Stimulated activated CD4-positive, alpha-beta T cell treated with anti-CD3 and anti-CD28 coated beads, Interleukin-2, amount 100 ng/mL, for 24 hours (primary cell): ENCODE results near the gene UBR4.

Experiments used
- DNase-seq, 2 donors: peaks; one replicate each; pipeline ENCODE4 v3.0.0-alpha.2; 2020

UBR4 gene

DNA sequence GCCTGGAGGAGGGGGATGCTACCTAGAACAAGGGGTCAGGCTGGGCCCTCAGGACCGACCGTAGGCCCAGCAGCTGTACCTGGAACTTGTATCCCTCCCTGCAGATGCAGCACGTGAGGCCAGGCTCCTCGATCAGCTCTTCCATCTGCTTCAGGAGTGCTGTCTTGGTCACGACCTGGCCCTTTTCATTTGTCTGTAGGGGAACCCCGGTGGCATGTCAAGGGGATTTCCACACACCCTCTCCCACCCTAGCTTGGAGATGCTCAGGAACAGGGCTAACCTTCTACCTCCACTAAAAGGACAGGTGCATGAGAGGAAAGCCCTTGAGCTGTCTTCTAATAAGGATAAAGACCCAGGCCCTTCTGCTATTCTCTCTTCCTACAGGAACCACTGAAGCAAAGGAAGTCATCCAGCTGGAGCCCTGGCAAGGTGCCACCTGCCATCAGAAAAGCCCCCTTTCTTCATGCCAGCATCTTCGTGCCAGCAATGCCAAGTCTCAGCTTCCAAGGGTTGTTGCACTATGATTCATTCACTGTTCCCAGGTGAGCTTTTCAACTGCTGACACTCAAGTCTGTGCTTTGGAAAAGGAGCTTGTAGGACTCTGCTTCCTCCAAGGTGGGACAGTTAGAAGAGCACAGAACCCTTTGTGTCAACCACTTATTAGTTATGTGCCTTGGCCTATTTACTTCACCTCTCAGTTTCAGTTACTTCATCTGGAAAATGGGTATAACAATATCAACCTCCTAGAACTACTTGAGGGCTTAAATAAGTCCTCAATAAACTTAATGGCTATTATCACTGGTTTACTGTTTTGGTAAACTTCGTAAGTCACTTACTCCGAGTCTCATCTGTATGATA, 122.1 kb downstream of the UBR4 start:
- peak in 1 of 2 donors; percentile 24 for DNase-seq

DNA sequence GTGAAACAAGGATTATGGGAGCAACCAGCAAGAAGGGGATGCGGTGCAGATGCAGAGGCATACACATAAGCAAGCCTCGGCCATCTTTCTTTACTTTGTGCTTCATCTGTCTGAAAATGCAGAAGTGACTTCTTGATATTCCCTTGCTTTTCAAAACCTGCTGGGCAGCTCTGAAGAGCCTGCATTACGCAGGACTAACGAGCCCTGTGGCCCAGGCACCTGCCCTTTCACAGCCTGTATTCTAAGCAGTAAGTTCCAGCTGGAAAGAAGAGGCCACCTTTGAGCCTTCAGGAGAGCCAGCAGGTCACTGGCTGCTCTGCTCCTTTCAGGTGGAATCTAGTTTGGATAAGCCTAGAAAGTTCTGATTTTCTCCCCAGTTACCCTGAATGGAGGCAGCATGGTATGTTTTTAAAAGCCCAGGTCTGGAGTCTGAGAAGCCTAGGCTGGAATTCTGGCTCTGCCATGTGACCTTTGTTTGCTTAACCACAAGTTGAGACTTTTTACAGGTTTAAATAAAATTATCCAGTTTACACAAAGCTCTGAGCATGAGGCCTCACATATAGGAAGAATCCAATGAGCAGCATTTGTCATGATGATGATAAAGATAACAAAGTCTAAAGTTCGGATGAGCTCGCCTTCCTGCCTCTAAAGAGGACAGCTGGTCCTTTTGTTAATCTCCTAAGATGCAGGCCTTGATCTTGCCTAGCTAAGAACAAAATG, 122.9 kb downstream of the UBR4 start:
- no peak for DNase-seq

DNA sequence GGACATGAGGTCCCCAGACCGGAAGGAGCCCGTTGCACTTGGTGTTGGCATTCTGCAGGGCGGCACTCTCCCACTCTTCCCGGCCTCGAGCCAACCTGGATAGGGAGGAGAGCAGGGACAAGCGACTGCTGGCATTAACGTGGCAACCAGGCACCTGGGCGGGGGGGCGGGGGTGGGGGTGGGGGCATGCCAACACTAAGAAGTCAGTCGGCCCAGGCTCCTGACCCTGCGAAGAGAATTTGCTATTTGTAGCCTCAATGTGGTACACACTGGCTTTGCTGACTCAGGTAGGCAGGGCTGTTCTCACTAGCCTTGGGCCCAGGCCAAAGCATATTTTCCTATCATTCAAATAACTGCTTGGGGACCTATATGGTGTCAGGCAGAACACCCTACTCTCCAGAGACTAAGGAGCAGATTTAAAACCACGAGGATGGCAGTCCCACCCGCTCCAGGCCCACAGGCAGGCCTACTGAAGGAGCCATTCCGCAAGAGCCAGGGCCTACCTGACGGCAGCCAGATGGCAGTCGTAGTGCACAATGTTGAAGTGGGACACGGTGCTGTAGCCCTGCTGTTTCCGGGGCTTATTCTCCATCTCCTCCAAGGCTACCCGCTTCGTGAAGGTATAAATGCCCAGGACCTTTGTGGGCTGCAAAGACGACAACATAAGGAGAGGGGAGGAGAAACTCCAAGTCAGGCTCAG, 123.7 kb downstream of the UBR4 start:
- DNase-seq, result no peak

DNA sequence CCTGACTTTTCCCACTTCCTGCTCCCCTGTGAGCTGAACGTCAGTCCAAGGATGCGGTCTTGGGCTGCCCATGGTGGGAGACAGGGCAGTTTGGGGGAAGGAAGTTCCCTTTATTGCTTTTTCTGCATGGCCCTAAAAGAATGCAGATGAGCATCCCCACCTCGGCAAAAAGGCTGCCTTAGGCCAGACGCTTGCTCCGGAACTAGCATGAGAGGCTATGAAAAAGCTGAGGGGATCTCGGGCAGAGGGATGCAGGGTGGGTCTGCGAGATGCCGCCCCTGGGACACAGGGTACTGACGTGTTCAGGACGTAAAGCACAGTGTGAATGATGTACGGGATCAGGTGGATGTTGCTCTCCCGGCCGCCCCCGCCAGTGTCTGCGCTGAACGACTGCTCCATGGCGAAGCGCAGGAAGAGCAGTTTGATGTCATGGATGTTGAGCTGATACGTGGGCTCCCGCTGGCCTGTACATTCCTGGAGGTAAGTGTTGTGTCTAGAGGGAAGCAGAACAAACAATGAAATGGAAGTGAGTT, 125.8 kb downstream of the UBR4 start:
- no peak for DNase-seq

DNA sequence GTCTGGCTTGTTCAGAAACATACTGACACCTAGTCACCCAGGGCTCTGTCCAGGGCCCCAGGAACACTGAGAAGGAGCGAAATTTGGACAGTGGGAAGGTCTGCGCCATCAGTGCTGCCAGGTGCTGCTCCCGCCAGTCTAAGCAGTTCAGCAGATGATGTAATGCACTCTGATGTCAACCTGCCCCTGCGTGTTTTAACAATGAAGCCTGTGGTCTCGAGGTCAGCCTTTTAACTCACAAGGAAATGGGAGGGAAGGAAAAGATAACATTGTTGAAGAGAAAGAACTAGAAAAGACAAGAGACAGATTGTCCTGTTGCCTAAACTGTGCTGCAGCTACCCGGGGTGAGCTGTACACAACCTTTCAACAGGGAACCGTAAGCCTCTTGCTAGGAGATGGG, 127.0 kb downstream of the UBR4 start:
- no peak for DNase-seq

DNA sequence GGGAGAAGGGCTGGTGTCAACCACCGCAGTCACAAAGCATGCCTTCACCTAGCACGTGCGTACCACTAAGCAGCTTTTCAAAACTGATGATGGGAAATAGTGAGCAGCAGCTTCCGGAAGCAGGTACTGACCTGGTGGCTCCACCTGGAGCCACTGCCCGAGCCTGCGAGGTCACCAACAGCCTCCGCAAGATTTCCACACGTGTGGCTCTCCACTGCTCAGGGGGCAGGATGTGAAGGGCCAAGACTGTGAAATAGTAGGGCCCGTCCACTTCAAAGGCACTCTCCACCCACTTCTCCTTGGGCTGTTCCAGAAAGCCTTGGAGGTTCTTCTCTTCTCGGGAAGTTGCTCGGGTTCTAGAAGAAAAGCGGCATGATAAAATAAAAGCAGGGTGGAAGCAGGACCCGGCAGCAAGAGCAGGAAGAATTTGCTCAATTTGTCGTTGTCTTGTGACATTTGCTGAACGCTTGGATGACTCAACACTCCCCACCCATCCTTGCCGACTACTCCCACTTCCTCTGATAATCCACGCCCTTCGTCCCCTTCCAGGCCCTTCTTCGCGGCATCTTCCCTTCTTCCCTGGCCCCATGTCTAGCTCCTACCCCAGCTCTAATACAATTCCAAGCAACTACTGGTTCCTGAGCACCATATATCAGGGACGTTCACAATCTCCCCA, 128.7 kb downstream of the UBR4 start:
- DNase-seq, result no peak

DNA sequence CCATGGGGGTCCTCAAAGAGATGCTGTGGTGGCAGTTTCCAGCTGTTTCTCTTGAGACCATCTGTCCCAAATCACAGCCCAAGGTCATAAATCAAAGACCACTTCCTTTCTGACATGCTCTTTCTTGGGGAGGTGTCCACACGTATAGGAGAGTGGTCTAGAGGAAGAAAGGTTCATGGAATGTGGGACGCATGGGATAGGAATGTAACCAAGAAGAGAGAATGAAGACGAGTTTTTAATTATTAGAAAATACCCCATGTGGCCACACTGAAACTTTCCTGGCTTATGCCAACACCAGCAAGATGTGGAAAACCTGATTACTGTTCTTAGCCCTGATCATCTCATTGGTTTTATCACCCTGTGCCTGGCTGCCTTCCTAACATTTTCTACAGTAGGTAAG, 129.3 kb downstream of the UBR4 start:
- no peak for DNase-seq

DNA sequence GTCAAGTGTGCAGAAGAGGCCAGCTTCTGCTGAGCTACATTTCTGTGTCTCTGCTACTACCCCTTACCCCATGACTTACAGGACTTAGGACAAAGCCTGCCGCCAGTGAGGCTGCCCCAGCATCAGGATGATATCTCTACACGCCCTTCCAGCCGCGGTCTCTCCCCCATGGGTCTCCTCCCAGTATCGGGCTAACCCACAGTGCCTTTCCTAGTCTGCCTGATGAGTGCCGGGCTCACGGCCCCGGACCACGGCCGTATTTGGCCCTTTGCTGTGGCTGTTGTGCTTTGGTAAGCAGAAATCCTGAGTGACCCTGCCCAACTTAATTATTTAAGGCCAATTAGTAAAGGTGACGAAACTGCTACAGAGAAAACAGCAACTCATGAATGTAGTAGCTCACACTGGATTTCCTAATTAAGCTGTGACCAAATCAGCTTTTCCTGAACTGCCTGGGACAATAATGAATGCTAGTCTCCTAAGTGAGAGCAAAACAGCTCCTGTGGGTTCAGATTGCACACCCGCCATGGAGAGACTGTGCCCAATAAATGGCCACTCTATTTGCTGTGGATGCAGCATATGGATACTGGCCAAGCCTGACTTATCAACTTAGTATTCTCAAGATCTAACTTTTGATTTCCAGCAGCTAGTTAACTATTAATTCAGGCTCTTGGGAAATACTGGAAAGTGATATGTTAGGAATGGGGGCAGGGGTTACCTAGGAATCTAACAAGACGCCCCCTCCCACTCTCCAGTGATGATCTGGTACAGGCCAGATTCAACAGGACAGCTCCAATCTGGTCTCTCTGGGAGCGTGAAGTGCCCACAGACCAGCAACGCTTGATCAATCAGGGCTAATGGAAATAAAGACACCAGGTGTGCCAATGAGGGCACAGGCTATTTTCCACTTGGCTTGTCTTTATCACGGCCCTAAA, 130.3 kb downstream of the UBR4 start:
- no peak for DNase-seq

DNA sequence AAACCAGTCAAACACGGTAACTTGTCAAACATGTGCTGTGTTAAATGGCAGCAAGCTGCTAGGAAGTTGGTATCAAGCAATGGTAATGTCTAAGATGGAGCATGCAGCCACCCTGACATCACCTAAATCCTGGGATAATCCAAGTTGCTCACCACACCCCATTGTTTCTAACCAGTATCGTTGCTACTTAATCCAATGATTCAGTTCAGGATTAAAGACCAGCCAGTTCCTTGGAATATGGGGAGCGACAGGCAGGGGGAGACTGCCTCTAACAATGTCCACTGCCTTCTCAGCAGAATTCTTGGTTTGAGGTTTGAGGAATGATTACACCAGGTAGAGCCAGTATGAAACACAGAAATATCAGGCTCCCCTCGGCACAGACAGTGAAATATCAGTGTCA, 131.5 kb downstream of the UBR4 start:
- DNase-seq, result no peak

DNA sequence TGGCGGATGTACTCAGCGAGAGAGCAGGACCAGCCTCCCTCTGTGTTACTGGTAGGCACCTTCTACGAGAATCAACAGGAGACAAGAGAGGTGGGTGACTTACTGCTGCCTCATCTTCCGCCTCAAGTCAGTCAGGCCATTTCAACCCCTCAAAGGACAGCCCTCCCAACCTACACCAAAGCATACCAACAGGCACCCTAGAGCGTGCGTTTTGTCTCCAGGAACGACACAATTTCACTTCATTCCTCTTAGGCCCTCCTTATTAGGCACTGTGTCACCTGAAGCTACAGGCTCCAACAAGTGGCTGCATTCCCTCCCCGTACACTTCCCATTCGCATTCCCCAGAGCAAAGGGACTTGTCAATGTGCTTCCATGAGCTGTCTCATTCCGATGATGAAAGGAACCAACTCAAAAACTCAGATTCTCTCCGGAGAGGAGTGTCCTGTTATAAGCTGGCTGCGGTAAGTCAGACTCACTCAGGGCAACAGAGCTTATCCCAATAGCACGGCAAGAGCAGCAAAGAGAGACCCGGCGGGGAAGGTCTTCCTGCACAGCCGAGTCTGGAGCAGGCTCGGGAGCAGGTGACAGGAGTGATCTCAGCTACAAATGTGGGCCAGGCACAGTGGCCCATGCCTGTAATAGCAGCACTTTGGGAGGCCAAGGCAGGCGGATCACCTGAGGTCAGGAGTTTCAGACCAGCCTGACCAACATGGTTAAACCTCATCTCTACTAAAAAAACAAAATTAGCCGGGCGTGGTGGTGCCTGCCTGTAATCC, 133.0 kb downstream of the UBR4 start:
- DNase-seq, result no peak

DNA sequence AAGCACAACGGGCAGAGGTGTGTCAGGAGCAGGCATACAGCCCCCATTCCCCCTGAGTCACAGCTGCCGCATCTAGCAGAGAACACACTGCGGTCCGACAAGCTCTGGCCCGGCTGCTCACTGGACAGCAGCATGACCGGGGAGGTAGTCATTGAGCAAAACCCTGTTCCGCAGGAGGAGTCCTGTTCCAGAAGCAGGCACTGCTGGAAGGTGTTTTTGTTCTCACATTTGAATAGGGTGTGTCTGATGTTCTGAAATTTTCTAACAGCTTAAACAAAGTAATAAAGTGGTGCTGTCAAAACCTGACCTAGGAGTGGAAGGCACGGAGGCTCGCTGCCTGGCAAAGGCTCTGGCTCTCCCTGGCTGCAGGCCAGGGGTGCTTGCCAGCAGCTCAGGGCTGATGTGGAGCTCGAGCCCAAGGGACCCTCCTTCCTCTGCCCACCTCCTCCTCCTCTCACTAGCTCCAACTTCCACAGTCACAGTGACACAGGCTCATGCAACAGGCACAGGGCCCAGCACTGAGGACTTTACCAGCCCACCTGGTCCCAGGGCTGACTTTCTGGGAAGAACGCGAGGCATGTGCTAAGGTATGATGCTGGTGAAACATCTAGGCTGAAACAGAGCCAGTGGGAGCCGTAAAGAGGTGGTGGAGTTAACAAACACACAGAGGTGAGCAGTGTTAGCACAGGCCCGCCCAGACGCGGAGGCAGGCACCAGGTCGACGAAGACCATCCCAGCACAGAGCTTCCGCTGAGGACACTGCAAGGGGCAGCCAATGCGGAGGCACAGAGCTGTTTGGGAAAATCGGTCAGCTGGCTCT, 135.0 kb downstream of the UBR4 start:
- DNase-seq, result peak in 1 of 2 donors; percentile 27

DNA sequence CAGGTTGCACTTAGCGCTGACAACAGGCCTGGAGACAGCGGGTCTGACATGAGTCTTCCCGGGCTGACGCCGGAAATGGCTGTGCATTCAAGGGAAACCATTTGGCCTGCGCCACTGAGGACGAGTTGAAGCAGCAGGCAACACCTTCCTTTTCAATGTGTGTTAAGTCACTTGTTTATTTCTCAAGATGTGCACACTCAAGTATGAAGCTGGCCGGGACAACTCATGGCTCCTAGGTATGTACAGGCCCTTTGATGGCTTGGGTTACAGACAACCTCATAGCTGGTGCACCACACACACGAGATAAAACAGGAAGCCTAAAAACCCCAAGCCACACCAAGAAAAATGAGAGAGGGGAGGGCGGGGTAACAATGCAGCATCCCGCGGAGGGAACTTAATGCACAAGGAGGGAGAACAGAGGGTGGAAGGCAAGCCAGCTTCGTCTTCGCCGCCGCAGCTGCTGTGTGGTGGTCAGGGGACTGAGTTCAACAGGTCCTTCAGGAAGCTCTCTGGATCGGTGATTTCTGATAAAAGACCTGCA, 135.6 kb downstream of the UBR4 start:
- peak; percentile 41 to 43 for DNase-seq

DNA sequence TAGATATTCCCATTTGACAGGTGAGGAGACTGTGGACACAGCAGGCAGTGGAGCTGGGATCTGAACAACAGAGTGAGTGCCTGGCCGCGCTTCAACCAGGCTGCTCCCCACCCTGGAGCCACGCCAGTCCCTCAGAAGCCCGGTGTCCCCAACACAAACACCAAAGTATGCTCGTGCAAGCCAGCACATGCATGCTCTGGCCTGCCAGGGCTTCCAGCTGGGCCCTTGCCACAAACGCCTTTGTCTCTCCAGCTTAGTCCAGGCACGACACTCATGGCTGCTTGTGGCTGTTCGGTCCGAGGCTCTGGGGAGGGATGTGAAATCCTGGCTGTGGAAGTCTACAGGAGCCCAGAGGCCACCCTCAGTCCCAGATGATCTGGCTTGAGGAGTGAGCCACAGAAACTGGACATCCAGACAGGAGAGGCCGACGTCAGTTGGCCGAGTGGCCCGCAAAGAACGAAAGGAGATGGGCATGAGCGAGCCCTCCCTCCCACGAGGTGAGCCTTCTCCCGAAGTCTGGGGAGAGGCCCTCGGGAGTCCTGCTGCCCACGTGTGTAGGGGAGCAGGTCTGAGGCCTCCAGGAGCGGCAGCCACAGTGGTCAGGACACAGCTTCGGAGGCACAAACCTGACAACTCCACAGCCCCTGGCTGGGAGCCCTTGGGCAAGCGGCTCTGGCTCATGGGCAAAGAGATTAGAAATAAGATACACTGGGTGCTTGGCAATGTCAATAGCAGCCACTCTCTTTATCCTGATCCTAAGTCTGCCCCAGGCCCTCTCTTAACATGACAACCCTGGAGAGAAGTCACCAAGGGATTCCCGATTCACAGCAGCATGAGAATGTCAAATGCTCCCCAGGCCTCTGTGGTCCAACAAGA, 136.5 kb downstream of the UBR4 start:
- DNase-seq, result no peak

DNA sequence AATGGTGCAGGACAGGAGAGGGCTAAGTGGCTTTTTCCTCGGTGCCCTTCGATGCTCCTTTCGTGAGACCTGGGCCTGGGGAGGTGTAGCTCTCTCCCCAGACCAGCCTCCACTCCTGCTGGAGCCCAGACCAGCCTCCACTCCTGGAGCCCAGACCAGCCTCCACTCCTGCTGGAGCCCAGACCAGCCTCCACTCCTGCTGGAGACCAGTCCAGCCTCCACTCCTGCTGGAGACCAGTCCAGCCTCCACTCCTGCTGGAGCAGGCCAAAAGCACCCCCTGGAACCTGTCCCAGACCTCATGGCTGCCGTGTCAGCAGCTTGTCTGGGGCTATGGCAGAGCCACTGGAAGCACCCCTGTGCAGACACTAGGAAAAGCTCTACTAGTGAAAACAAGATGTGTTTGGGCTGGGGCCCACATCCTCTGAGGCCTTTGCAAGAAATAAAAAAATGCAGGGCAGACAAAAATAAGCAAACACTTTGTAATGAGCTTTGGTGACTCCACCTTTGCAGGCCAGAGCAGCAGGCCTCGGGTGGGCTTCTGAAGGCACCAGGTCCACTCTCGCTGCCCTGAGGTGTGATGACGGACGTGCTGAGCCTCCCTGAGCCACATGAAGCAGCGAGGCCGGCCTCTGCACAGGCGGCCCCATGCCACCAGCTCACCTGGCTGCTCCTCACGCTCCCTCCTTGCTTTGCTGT, 137.6 kb downstream of the UBR4 start:
- no peak for DNase-seq

DNA sequence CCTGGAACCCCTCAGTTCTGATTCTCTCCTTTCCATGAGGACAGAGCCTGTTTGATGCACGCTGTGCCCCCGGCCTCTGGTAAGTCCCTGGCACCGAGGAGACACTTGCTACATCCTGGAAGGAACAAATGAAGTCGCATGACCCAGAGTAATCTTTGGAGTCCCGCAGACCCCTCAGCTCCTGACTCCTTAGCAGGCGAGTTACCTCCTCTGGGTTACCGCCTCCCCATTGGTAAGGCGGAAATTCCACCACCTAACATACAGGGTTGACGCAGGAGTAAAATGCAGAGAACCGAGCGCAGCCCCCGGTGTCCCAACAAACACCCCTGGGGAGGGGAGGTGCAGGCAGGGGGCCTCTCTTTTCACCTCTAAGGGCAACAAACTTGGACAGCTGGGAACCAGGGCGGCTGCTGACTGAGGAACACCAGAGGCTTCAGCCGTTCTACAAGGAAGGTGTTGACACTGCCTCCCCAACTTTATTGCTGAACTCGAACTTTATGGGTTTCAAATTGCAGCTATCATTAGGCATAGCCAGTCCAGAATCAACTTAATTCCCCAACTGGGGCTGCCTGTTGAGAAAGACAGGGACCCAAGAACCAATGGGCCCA, 138.3 kb downstream of the UBR4 start:
- DNase-seq, result no peak

DNA sequence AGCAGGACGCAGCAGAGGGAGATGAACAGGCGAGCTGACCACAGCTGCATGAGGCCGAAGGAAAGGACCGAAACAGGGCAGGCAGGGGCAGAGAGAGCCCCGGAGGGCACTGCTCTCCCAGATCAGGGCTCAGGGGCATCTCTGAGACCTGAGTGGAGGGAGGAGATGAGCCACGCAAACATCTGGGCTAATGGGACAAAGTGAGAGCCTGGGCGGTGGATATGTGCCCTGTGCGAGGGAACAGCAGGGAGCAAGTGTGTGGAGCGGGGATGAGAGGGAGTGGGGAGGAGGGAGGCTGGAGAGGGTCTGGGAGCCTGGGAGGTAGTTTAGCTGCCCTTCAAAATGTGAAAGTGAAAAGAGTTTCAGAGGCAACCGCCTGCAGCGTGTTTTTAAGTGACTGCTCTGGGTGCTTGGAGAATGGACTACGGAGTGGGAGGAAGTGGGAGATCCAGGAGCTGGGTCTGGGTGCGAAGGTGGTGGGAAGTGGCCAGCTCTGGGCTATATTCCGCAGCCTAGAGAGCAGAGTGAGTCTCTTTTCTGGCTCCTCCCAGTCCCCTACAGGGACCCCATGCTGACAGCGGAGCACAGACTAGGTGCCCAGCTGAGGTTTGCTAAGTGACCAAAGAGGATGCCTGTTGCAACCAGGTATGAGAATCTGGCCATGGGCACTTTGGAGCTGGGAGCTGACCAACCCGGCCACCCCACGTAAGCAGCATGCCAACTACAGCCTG, 139.0 kb downstream of the UBR4 start:
- DNase-seq, result no peak

DNA sequence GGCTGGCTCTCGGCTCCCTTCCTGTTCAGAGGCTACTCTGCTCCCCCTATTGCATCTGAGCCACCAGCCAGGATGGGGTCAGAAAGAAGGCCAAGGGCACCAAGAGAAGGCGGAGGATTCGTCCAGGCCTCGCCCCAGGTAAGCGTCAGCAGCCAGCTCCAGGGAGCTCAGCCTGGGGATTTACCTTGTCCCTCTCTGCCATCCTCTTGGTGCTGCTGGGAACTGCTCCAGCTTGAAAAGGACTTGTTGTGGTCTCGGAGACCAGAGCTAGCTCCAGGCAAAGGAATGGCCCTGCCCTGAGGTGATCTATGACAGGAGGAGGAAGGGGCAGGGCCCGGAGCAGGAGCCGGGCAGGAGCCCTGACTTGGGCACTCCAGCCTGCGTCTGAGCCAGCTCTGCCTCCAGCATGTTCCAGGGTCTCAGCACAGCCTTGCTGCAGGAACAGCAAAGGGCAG, 139.8 kb downstream of the UBR4 start:
- DNase-seq, result no peak
